IMR-90 (cell line): ENCODE data around the gene STAP2. TPM values are rescaled to one million over a fixed set of nuclear protein-coding genes. Genes with fewer than 3 reads are reported as not detected.

Experiments used
- ATAC-seq: fragments of 200-7000 bp; cut with Tn5 transposase; 2 replicates; pipeline ENCODE4 v1.9.1; 2020; ENCODE audit warnings: low read depth, mild to moderate bottlenecking, moderate library complexity
- BruUV-seq: library from RNA; stranded (reverse); fragments of 400-500 nt; replicated peaks from 2 replicates; lab custom pipeline; 2021; lab: Mats Ljungman, UMichigan
- CTCF ChIA-PET: fragments of 300-600 bp; formaldehyde crosslinking; extraction: SDS; loops from one replicate; lab custom pipeline; 2021; ENCODE audit warnings: antibody characterized with exemption; lab: Yijun Ruan, JAX
- POLR2A ChIA-PET: fragments of 300-600 bp; sonication (Branson Sonifier 250); formaldehyde crosslinking; loops from one replicate; lab custom pipeline; 2022; ENCODE audit warnings: antibody characterized with exemption; ENCODE audit not compliant: unreplicated experiment; lab: Charles Lee
- DNase-seq: peaks from one replicate; pipeline ENCODE4 v3.0.0; 2013
- H2AFZ ChIP-seq: replicated peaks from 2 replicates; pipeline ENCODE3; 2013; ENCODE audit warnings: low read length, mild to moderate bottlenecking; ENCODE audit not compliant: poor library complexity
- H2AK5ac ChIP-seq: 2 replicates; pipeline ENCODE4 v1.6.1; 2013; ENCODE audit warnings: low read depth, low read length, inconsistent platforms
- H2AK9ac ChIP-seq: replicated peaks from 2 replicates; pipeline ENCODE3; 2013; ENCODE audit warnings: mild to moderate bottlenecking, low read depth, low read length, moderate library complexity; ENCODE audit not compliant: poor library complexity
- H2BK120ac ChIP-seq: 2 replicates; pipeline ENCODE4 v1.6.1; 2013; ENCODE audit warnings: low read depth, low read length, inconsistent platforms
- H2BK15ac ChIP-seq: 3 replicates; pipeline ENCODE4 v1.6.1; 2013; ENCODE audit warnings: low read depth, low read length, inconsistent platforms
- H2BK20ac ChIP-seq: 2 replicates; pipeline ENCODE4 v1.6.1; 2013; ENCODE audit warnings: low read depth, mild to moderate bottlenecking, inconsistent platforms, low read length, moderate library complexity
- H2BK5ac ChIP-seq: 2 replicates; pipeline ENCODE4 v1.6.1; 2013; ENCODE audit warnings: mild to moderate bottlenecking, low read depth, low read length, inconsistent platforms; ENCODE audit not compliant: poor library complexity, severe bottlenecking
- H3K14ac ChIP-seq: replicated peaks from 2 replicates; pipeline ENCODE4 v1.6.1; 2013; ENCODE audit warnings: low read depth, low read length, inconsistent platforms
- H3K18ac ChIP-seq: 2 replicates; pipeline ENCODE4 v1.6.1; 2013; ENCODE audit warnings: low read depth, low read length, control low read depth
- H3K23ac ChIP-seq: 2 replicates; pipeline ENCODE4 v1.6.1; 2013; ENCODE audit warnings: low read depth, low read length, inconsistent platforms
- H3K27ac ChIP-seq: 2 replicates; pipeline ENCODE4 v1.5.1; 2013; ENCODE audit warnings: mild to moderate bottlenecking, control low read depth, low read length; ENCODE audit not compliant: insufficient read depth
- H3K27me3 ChIP-seq: 2 replicates; pipeline ENCODE4 v1.6.1; 2013; ENCODE audit warnings: low read length; ENCODE audit not compliant: control insufficient read depth, insufficient read depth
- H3K36me3 ChIP-seq: 2 replicates; pipeline ENCODE4 v1.6.1; 2013; ENCODE audit warnings: low read length, mixed read lengths; ENCODE audit not compliant: control insufficient read depth, insufficient read depth
- H3K4ac ChIP-seq: 2 replicates; pipeline ENCODE4 v1.6.1; 2013; ENCODE audit warnings: low read depth, low read length, inconsistent platforms
- H3K4me1 ChIP-seq: 2 replicates; pipeline ENCODE4 v1.6.1; 2013; ENCODE audit warnings: low read length, mixed read lengths; ENCODE audit not compliant: control insufficient read depth, insufficient read depth
- H3K4me2 ChIP-seq: 2 replicates; pipeline ENCODE4 v1.6.1; 2013; ENCODE audit warnings: low read depth, mild to moderate bottlenecking, control low read depth, low read length, moderate library complexity
- H3K4me3 ChIP-seq: 2 replicates; pipeline ENCODE4 v1.5.1; 2013; ENCODE audit warnings: low read depth, mild to moderate bottlenecking, control low read depth, low read length, moderate library complexity; ENCODE audit not compliant: insufficient read depth
- H3K56ac ChIP-seq: 2 replicates; pipeline ENCODE4 v1.6.1; 2013; ENCODE audit warnings: low read length, inconsistent platforms; ENCODE audit not compliant: insufficient read depth; ENCODE audit errors: extremely low read depth
- H3K79me1 ChIP-seq, 2 experiments: 2 replicates each; pipeline ENCODE4 v1.6.1; 2013; ENCODE audit warnings: low read length in 2 of 2, inconsistent platforms in 1 of 2, low read depth in 1 of 2
- H3K9ac ChIP-seq: 2 replicates; pipeline ENCODE4 v1.6.1; 2013; ENCODE audit warnings: low read depth, low read length, control low read depth
- H3K9me1 ChIP-seq: 2 replicates; pipeline ENCODE4 v1.6.1; 2013; ENCODE audit warnings: low read length, inconsistent platforms; ENCODE audit not compliant: insufficient read depth
- H3K9me3 ChIP-seq: 2 replicates; pipeline ENCODE4 v1.6.1; 2013; ENCODE audit warnings: low read length; ENCODE audit not compliant: control insufficient read depth, insufficient read depth
- H4K20me1 ChIP-seq: 2 replicates; pipeline ENCODE4 v1.6.1; 2013; ENCODE audit warnings: low read length, inconsistent platforms; ENCODE audit not compliant: insufficient read depth
- H4K5ac ChIP-seq: 2 replicates; pipeline ENCODE4 v1.6.1; 2013; ENCODE audit warnings: mild to moderate bottlenecking, low read depth, low read length, control low read depth
- H4K8ac ChIP-seq, 2 experiments: 2 replicates each; pipeline ENCODE4 v1.6.1; 2013; ENCODE audit warnings: low read depth in 2 of 2, low read length in 2 of 2, control low read depth in 1 of 2, inconsistent platforms in 1 of 2
- H4K91ac ChIP-seq: 2 replicates; pipeline ENCODE4 v1.6.1; 2013; ENCODE audit warnings: low read depth, low read length, inconsistent platforms; ENCODE audit not compliant: insufficient read depth
- BHLHE40 ChIP-seq: fragments of 150-350 bp; IDR thresholded peaks from 2 replicates; pipeline ENCODE4 v1.6.1; 2016; ENCODE audit warnings: mild to moderate bottlenecking, low read depth, low read length
- CEBPB ChIP-seq: IDR thresholded peaks from 2 replicates; pipeline ENCODE4 v1.6.1; 2012; ENCODE audit warnings: low read depth, low read length, improper control_type of control experiment
- CHD1 ChIP-seq: IDR thresholded peaks from 2 replicates; pipeline ENCODE4 v1.6.1; 2012; ENCODE audit warnings: low read depth, low read length, improper control_type of control experiment
- CTCF ChIP-seq: conservative IDR thresholded peaks from 2 replicates; pipeline ENCODE4 v1.5.1; 2012; ENCODE audit warnings: mild to moderate bottlenecking, low read depth, low read length, improper control_type of control experiment
- ELK1 ChIP-seq: fragments of 150-350 bp; IDR thresholded peaks from 2 replicates; pipeline ENCODE4 v1.6.1; 2016; ENCODE audit warnings: low read depth, mild to moderate bottlenecking, low read length, moderate library complexity, borderline replicate concordance
- FOS ChIP-seq: fragments of 150-350 bp; IDR thresholded peaks from 2 replicates; pipeline ENCODE4 v1.6.1; 2016; ENCODE audit warnings: low read depth, low read length
- MAFK ChIP-seq: IDR thresholded peaks from 2 replicates; pipeline ENCODE4 v1.6.1; 2012; ENCODE audit warnings: low read depth, low read length, improper control_type of control experiment
- MAZ ChIP-seq: IDR thresholded peaks from 2 replicates; pipeline ENCODE4 v1.6.1; 2012; ENCODE audit warnings: low read depth, mild to moderate bottlenecking, low read length, improper control_type of control experiment, moderate library complexity, borderline replicate concordance
- MXI1 ChIP-seq: IDR thresholded peaks from 2 replicates; pipeline ENCODE4 v1.6.1; 2012; ENCODE audit warnings: low read depth, mild to moderate bottlenecking, low read length, moderate library complexity, borderline replicate concordance
- NFE2L2 ChIP-seq: fragments of 150-350 bp; IDR thresholded peaks from 2 replicates; pipeline ENCODE4 v1.6.1; 2016; ENCODE audit warnings: low read depth, mild to moderate bottlenecking, low read length
- POLR2A ChIP-seq: IDR thresholded peaks from 2 replicates; pipeline ENCODE4 v1.6.1; 2012; ENCODE audit warnings: mild to moderate bottlenecking, low read depth, low read length
- RAD21 ChIP-seq: IDR thresholded peaks from 2 replicates; pipeline ENCODE4 v1.6.1; 2012; ENCODE audit warnings: low read length, improper control_type of control experiment
- RCOR1 ChIP-seq: IDR thresholded peaks from 2 replicates; pipeline ENCODE4 v1.6.1; 2012; ENCODE audit warnings: mild to moderate bottlenecking, low read length, improper control_type of control experiment; ENCODE audit not compliant: insufficient replicate concordance
- RFX5 ChIP-seq: IDR thresholded peaks from 2 replicates; pipeline ENCODE4 v1.8.0; 2012; ENCODE audit warnings: low read depth, mild to moderate bottlenecking, low read length, moderate library complexity
- SMC3 ChIP-seq: fragments of 150-350 bp; IDR thresholded peaks from 2 replicates; pipeline ENCODE4 v1.6.1; 2016; ENCODE audit warnings: low read depth, mild to moderate bottlenecking, antibody characterized with exemption, low read length, moderate library complexity
- USF2 ChIP-seq: fragments of 150-350 bp; IDR thresholded peaks from 2 replicates; pipeline ENCODE4 v1.6.1; 2017; ENCODE audit warnings: mild to moderate bottlenecking, antibody characterized with exemption, low read length, low read depth
- WGBS, 2 experiments: methylation state at CpG; one replicate each; pipeline versions ENCODE4 v1.1.5 to v1.1.7; 2013; ENCODE audit warnings: missing lambda C conversion rate in 2 of 2; ENCODE audit not compliant: insufficient read length in 1 of 2; ENCODE audit errors: extremely low coverage in 2 of 2; 5-methylcytosine and 5-hydroxymethylcytosine counted together
- dilution Hi-C: fragments of 300-500 bp; cut with HindIII; formaldehyde crosslinking; loops from one replicate; pipeline ENCODE4 v1.14.3; 2018; ENCODE audit warnings: low sequenced_read_pairs; ENCODE audit not compliant: unreplicated experiment
- in situ Hi-C: fragments of 300-500 bp; cut with MboI; formaldehyde crosslinking; loops from 3 replicates; pipeline ENCODE4 v1.14.3; 2019; ENCODE audit warnings: low sequenced_read_pairs, inconsistent platforms, mixed read lengths
- intact Hi-C: fragments of 100-400 bp; cut with micrococcal nuclease; formaldehyde crosslinking; loops from 2 replicates; pipeline ENCODE4 v1.10.0; 2022
- polyA plus RNA-seq, 3 experiments: library from polyadenylated mRNA; depleted of rRNA; stranded (reverse); fragments of >200 nt; gene quantifications; 2 replicates each; pipeline ENCODE4 v1.2.3, GENCODE V29; 2012; ENCODE audit warnings: low replicate concordance in 1 of 3
- total RNA-seq: library from RNA; depleted of rRNA; stranded (reverse); fragments of >200 nt; gene quantifications from 2 replicates; pipeline ENCODE4 v1.2.3, GENCODE V29; 2012

Gene STAP2
- total and polyA plus RNA-seq, 2 of the 4 experiments (the other 2 are of a cell fraction) = 1.3 to 3.4 TPM

- Histone ChIP-seq H3K27ac (no peak overlapping the region), H4K91ac (no peak overlapping the region), H4K5ac (no peak overlapping the region), H3K14ac (no peak overlapping the region; the same call in 1 of the 2 replicates), H2AFZ (no peak overlapping the region), H2BK5ac (no peak overlapping the region), H2BK120ac (no peak overlapping the region), H3K18ac (no peak overlapping the region), H2BK20ac (no peak overlapping the region), H3K27me3 (no peaks in the 10 kb centered on the region), H4K8ac (peak overlapping the region in 1 of 2 experiments; percentile 27; a peak in 1 of 4 replicates), H2AK9ac (peak overlapping the region; percentile 79), H3K79me1 (peaks cover 21 to 96% of the 10 kb centered on the region in 2 experiments; a peak in 3 of 4 replicates), H3K56ac (no peak overlapping the region), H3K4ac (no peak overlapping the region), H3K36me3 (peaks cover 19% of the 10 kb centered on the region), H3K23ac (no peak overlapping the region), H3K9ac (no peak overlapping the region), H3K9me3 (no peaks in the 10 kb centered on the region), H2BK15ac (no peak overlapping the region), H3K4me3 (no peak overlapping the region), H3K9me1 (peaks cover 29% of the 10 kb centered on the region), H4K20me1 (peaks cover 52% of the 10 kb centered on the region), H2AK5ac (no peak overlapping the region), H3K4me1 (peaks cover 44% of the 10 kb centered on the region), H3K4me2 (no peak overlapping the region)
- in situ Hi-C loops = no loop called here
- no peak for TF ChIP-seq POLR2A
- no peak for TF ChIP-seq CEBPB
- no peak for TF ChIP-seq MAFK
- no peak for TF ChIP-seq CTCF
- no peak for TF ChIP-seq MAZ
- TF ChIP-seq RCOR1 = no peak
- no peak for TF ChIP-seq CHD1
- no peak for TF ChIP-seq MXI1
- no peak for TF ChIP-seq FOS
- TF ChIP-seq RFX5 = no peak
- no peak for TF ChIP-seq SMC3
- no peak for TF ChIP-seq ELK1
- TF ChIP-seq BHLHE40 = no peak
- no peak for TF ChIP-seq USF2
- no peak for TF ChIP-seq NFE2L2
- no peak for TF ChIP-seq RAD21
- dilution Hi-C loops = no loop called here
- ChIA-PET CTCF (no interaction called here), POLR2A (no interaction called here)
- ATAC-seq (no peak), DNase-seq (no peak)
- intact Hi-C loops = no loop called here
- BruUV-seq = no TSS peak
- WGBS, 2 experiments = 100% methylated on average over 6 of the region's 15 CpGs; no CpG with 5 or more reads in 1 of the 2 experiments
Observed at GRCh38 chr19:4370418-4371041, 31.9 kb upstream of the STAP2 start.
